ENCODE data around the gene ADIPOR2.

The ADIPOR2 gene

DNA sequence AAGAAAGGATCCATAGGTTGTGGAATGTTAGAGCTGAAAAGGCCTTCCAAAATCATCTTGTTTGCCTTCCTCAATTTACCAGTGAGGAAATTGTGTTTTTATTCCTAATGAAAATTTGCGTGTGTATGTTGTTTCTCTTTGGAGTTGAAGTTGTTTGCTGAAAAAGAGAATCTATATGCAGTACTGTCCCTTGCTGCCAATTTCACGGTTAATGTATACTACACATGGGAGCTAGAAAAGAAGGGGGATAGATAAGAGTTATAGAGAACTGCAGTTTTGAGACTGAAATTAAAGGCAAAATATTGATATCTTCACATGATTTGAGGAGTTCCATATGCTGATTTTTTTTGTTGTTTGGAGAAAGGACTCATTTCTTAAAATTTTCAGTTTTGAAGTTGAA lies 67.5 kb downstream of the ADIPOR2 start:
- no peak overlapping the region for H4K91ac ChIP-seq (ENCODE audit: low read length)
- no peak overlapping the region for H3K4ac ChIP-seq (ENCODE audit: low read depth in 1 of 2, low read length in 2 of 2)
- DNase-seq: no peak
- peaks cover 18 to 39% of the 10 kb centered on the region in 2 experiments for H3K36me3 ChIP-seq (ENCODE audit: control insufficient read depth in 1 of 2, insufficient read depth in 2 of 2, low read depth in 1 of 2, low read length in 2 of 2)
- H2BK120ac ChIP-seq (ENCODE audit: low read depth, low read length): no peak overlapping the region
- peaks cover 12% of the 10 kb centered on the region for H3K79me1 ChIP-seq (replicated peaks; ENCODE audit: low read length, poor library complexity, severe bottlenecking)
- H3K27me3 ChIP-seq (ENCODE audit: control insufficient read depth in 1 of 2, insufficient read depth in 1 of 2, low read length in 2 of 2): no peaks in the 10 kb centered on the region
- no peak overlapping the region for H2AFZ ChIP-seq (ENCODE audit: low read depth, low read length)
- H3K4me1 ChIP-seq (ENCODE audit: control insufficient read depth, insufficient read depth, low read depth, low read length): peaks cover 2% of the 10 kb centered on the region
- H3K4me2 ChIP-seq (ENCODE audit: low read length, poor library complexity, severe bottlenecking): no peak overlapping the region
- H3K9me3 ChIP-seq (ENCODE audit: control insufficient read depth, low read length): no peaks in the 10 kb centered on the region
- no peak overlapping the region for H2BK12ac ChIP-seq (ENCODE audit: low read length in 2 of 2)
- WGBS: 98% methylated on average over 2 of the region's 2 CpGs
- no peak overlapping the region for H3K23ac ChIP-seq (ENCODE audit: low read length in 2 of 2)
- no peak overlapping the region for H2BK15ac ChIP-seq (ENCODE audit: low read depth, poor library complexity, severe bottlenecking)
- no peak overlapping the region for H4K8ac ChIP-seq (ENCODE audit: low read length)
- no peak overlapping the region for H3K18ac ChIP-seq (ENCODE audit: low read depth in 1 of 2, low read length in 2 of 2)
- no peak overlapping the region for H2AK5ac ChIP-seq (ENCODE audit: low read length, severe bottlenecking)
- H2BK5ac ChIP-seq (ENCODE audit: low read depth, low read length, poor library complexity, severe bottlenecking): no peak overlapping the region
- H3K9ac ChIP-seq (ENCODE audit: low read length): no peak overlapping the region
- no peak overlapping the region for H3K27ac ChIP-seq (ENCODE audit: low read length, poor library complexity, severe bottlenecking)
- H3K14ac ChIP-seq (ENCODE audit: low read length in 2 of 2): no peak overlapping the region
- no peak overlapping the region for H3K4me3 ChIP-seq (ENCODE audit: insufficient read depth in 1 of 2, low read depth in 1 of 2, low read length in 2 of 2)

- H3K27ac ChIP-seq (ENCODE audit: low read length, poor library complexity, severe bottlenecking): no peak overlapping the region
- no peaks in the 10 kb centered on the region for H3K9me3 ChIP-seq (ENCODE audit: control insufficient read depth, low read length)
- H4K8ac ChIP-seq (ENCODE audit: low read length): no peak overlapping the region
- peaks cover 12% of the 10 kb centered on the region for H3K79me1 ChIP-seq (replicated peaks; ENCODE audit: low read length, poor library complexity, severe bottlenecking)
- no peak overlapping the region for H2BK15ac ChIP-seq (ENCODE audit: low read depth, poor library complexity, severe bottlenecking)
- H2BK5ac ChIP-seq (ENCODE audit: low read depth, low read length, poor library complexity, severe bottlenecking): no peak overlapping the region
- no peak overlapping the region for H3K4me2 ChIP-seq (ENCODE audit: low read length, poor library complexity, severe bottlenecking)
- no peak overlapping the region for H3K23ac ChIP-seq (ENCODE audit: low read length in 2 of 2)
- no peak overlapping the region for H3K9ac ChIP-seq (ENCODE audit: low read length)
- peak; percentile 28 for DNase-seq
- no peak overlapping the region for H3K4me3 ChIP-seq (ENCODE audit: insufficient read depth in 1 of 2, low read depth in 1 of 2, low read length in 2 of 2)
- H3K18ac ChIP-seq (ENCODE audit: low read depth in 1 of 2, low read length in 2 of 2): no peak overlapping the region
- peaks cover 18 to 39% of the 10 kb centered on the region in 2 experiments for H3K36me3 ChIP-seq (ENCODE audit: control insufficient read depth in 1 of 2, insufficient read depth in 2 of 2, low read depth in 1 of 2, low read length in 2 of 2)
- H2BK12ac ChIP-seq (ENCODE audit: low read length in 2 of 2): no peak overlapping the region
- no peak overlapping the region for H2BK120ac ChIP-seq (ENCODE audit: low read depth, low read length)
- no peak overlapping the region for H3K14ac ChIP-seq (ENCODE audit: low read length in 2 of 2)
- H3K4ac ChIP-seq (ENCODE audit: low read depth in 1 of 2, low read length in 2 of 2): no peak overlapping the region
- WGBS: 55% methylated on average over 2 of the region's 4 CpGs
- H4K91ac ChIP-seq (ENCODE audit: low read length): no peak overlapping the region
- no peaks in the 10 kb centered on the region for H3K27me3 ChIP-seq (ENCODE audit: control insufficient read depth in 1 of 2, insufficient read depth in 1 of 2, low read length in 2 of 2)
- no peak overlapping the region for H2AFZ ChIP-seq (ENCODE audit: low read depth, low read length)
- no peak overlapping the region for H2AK5ac ChIP-seq (ENCODE audit: low read length, severe bottlenecking)
- H3K4me1 ChIP-seq (ENCODE audit: control insufficient read depth, insufficient read depth, low read depth, low read length): peaks cover 2% of the 10 kb centered on the region
These were observed 68.0 kb downstream of the ADIPOR2 start for GRCh38 chr12:1758887-1759286.

DNA sequence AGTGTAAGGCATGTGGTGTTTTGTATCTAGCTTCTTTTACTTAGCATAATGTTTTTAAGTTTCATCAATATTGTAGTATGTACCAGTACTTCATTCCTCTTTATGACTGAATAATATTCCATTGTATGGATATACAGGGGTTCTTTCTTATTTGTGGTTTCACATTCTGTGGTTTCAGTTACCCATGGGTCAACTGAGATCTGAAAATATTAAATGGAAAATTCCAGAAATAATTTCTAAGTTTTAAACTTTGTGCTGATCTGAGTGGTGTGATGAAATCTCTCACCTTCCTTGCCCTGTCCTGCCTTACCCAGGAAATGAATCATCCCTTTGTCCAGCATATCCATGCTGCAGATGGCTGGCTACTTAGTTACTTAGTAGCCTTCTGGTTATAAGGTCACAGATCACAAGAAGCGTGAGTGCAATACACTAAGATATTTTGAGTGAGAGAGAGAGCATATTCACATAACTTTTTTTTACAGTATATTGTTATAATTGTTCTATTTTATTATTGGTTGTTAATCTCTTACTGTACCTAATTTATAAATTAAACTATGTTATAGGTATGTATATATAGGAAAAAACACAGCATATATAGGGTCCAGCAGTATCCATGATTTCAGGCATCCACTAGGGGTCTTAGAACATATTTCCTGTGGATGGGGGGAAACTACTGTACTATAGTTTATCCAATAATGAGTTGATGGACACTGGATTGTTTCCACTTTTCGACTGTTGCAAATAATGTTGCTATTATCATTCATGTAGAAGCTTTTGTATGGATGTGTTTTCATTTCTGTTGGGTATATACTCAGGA lies 69.9 kb downstream of the ADIPOR2 start:
- no peak overlapping the region for H3K23ac ChIP-seq (ENCODE audit: low read length in 2 of 2)
- 67% methylated on average over 1 of the region's 2 CpGs for WGBS

GRCh38 chr12:1761857-1762256 lies 71.0 kb downstream of the ADIPOR2 start:
- H2AK5ac ChIP-seq (ENCODE audit: low read length, severe bottlenecking): peak overlapping the region; percentile 25
- peaks cover 11 to 19% of the 10 kb centered on the region in 2 experiments for H3K36me3 ChIP-seq (ENCODE audit: control insufficient read depth in 1 of 2, insufficient read depth in 2 of 2, low read depth in 1 of 2, low read length in 2 of 2)
- H3K9ac ChIP-seq (ENCODE audit: low read length): no peak overlapping the region
- H2AFZ ChIP-seq (ENCODE audit: low read depth, low read length): no peak overlapping the region
- peaks cover 2% of the 10 kb centered on the region for H3K4me1 ChIP-seq (ENCODE audit: control insufficient read depth, insufficient read depth, low read depth, low read length)
- no peak for DNase-seq
- H4K8ac ChIP-seq (ENCODE audit: low read length): no peak overlapping the region
- no peaks in the 10 kb centered on the region for H3K27me3 ChIP-seq (ENCODE audit: control insufficient read depth in 1 of 2, insufficient read depth in 1 of 2, low read length in 2 of 2)
- peaks cover 8% of the 10 kb centered on the region for H3K79me1 ChIP-seq (replicated peaks; ENCODE audit: low read length, poor library complexity, severe bottlenecking)
- no peaks in the 10 kb centered on the region for H3K9me3 ChIP-seq (ENCODE audit: control insufficient read depth, low read length)
- no peak overlapping the region for H2BK5ac ChIP-seq (ENCODE audit: low read depth, low read length, poor library complexity, severe bottlenecking)
- H3K4me3 ChIP-seq (ENCODE audit: insufficient read depth in 1 of 2, low read depth in 1 of 2, low read length in 2 of 2): no peak overlapping the region
- WGBS: 97% methylated on average over 3 of the region's 3 CpGs
- H3K14ac ChIP-seq (ENCODE audit: low read length in 2 of 2): no peak overlapping the region
- no peak overlapping the region for H2BK12ac ChIP-seq (ENCODE audit: low read length in 2 of 2)
- H3K23ac ChIP-seq (ENCODE audit: low read length in 2 of 2): no peak overlapping the region
- H2BK120ac ChIP-seq (ENCODE audit: low read depth, low read length): no peak overlapping the region
- H3K4me2 ChIP-seq (ENCODE audit: low read length, poor library complexity, severe bottlenecking): no peak overlapping the region
- H3K4ac ChIP-seq (ENCODE audit: low read depth in 1 of 2, low read length in 2 of 2): no peak overlapping the region
- H3K27ac ChIP-seq (ENCODE audit: low read length, poor library complexity, severe bottlenecking): peak overlapping the region; percentile 88
- no peak overlapping the region for H4K91ac ChIP-seq (ENCODE audit: low read length)
- no peak overlapping the region for H3K18ac ChIP-seq (ENCODE audit: low read depth in 1 of 2, low read length in 2 of 2)
- no peak overlapping the region for H2BK15ac ChIP-seq (ENCODE audit: low read depth, poor library complexity, severe bottlenecking)

More for the DNA sequence above, 69.9 kb downstream of the ADIPOR2 start:
- peaks cover 11 to 22% of the 10 kb centered on the region in 2 experiments for H3K36me3 ChIP-seq (ENCODE audit: control insufficient read depth in 1 of 2, insufficient read depth in 2 of 2, low read depth in 1 of 2, low read length in 2 of 2)
- no peak overlapping the region for H2BK120ac ChIP-seq (ENCODE audit: low read depth, low read length)
- peaks cover 2% of the 10 kb centered on the region for H3K4me1 ChIP-seq (ENCODE audit: control insufficient read depth, insufficient read depth, low read depth, low read length)
- no peak overlapping the region for H2AFZ ChIP-seq (ENCODE audit: low read depth, low read length)
- H2BK12ac ChIP-seq (ENCODE audit: low read length in 2 of 2): no peak overlapping the region
- H2BK5ac ChIP-seq (ENCODE audit: low read depth, low read length, poor library complexity, severe bottlenecking): no peak overlapping the region
- H3K9ac ChIP-seq (ENCODE audit: low read length): no peak overlapping the region
- H4K8ac ChIP-seq (ENCODE audit: low read length): no peak overlapping the region
- H2AK5ac ChIP-seq (ENCODE audit: low read length, severe bottlenecking): no peak overlapping the region
- peak; percentile 66 for DNase-seq
- no peaks in the 10 kb centered on the region for H3K27me3 ChIP-seq (ENCODE audit: control insufficient read depth in 1 of 2, insufficient read depth in 1 of 2, low read length in 2 of 2)
- no peak overlapping the region for H3K18ac ChIP-seq (ENCODE audit: low read depth in 1 of 2, low read length in 2 of 2)
- H3K79me1 ChIP-seq (replicated peaks; ENCODE audit: low read length, poor library complexity, severe bottlenecking): peaks cover 5% of the 10 kb centered on the region
- H4K91ac ChIP-seq (ENCODE audit: low read length): no peak overlapping the region
- no peak overlapping the region for H3K4me2 ChIP-seq (ENCODE audit: low read length, poor library complexity, severe bottlenecking)
- H2BK15ac ChIP-seq (ENCODE audit: low read depth, poor library complexity, severe bottlenecking): no peak overlapping the region
- peak overlapping the region; percentile 88 for H3K27ac ChIP-seq (ENCODE audit: low read length, poor library complexity, severe bottlenecking)
- no peak overlapping the region for H3K4me3 ChIP-seq (ENCODE audit: insufficient read depth in 1 of 2, low read depth in 1 of 2, low read length in 2 of 2)
- no peaks in the 10 kb centered on the region for H3K9me3 ChIP-seq (ENCODE audit: control insufficient read depth, low read length)
- H3K4ac ChIP-seq (ENCODE audit: low read depth in 1 of 2, low read length in 2 of 2): no peak overlapping the region
- no peak overlapping the region for H3K14ac ChIP-seq (ENCODE audit: low read length in 2 of 2)

Data from mesenchymal stem cell (in vitro differentiated cells and primary cell).